Endometrium (tissue), 2 donors: ENCODE data around the gene CBX7.
"Not testable (repeated sequence)": the region's sequence is repeated elsewhere in the genome, so short reads cannot be mapped to it uniquely, and the experiment has no call there.

Experiments
- FAIRE-seq: peaks from 2 replicates; lab custom pipeline; 2012; peaks lifted over from hg19 to GRCh38; lab: Jason Lieb, UNC
- donor health status: control.
- donor health status: control.

CBX7 gene

GRCh38 chr22:39174498-39175352, 22.2 kb upstream of the CBX7 start:
- peak; percentile 93 for FAIRE-seq

GRCh38 chr22:39173787-39174497, 21.5 kb upstream of the CBX7 start:
- no peak for FAIRE-seq

- FAIRE-seq, result no peak
Measured at GRCh38 chr22:39173050-39173706, 20.7 kb upstream of the CBX7 start.

- FAIRE-seq, result not testable (repeated sequence)
Measured at GRCh38 chr22:39172265-39173049, 20.0 kb upstream of the CBX7 start.

GRCh38 chr22:39171623-39172264, 19.3 kb upstream of the CBX7 start:
- FAIRE-seq, result no peak

GRCh38 chr22:39170825-39171622, 18.5 kb upstream of the CBX7 start:
- no peak for FAIRE-seq

- FAIRE-seq, result no peak
Measured at GRCh38 chr22:39169797-39170466, 17.5 kb upstream of the CBX7 start.

GRCh38 chr22:39166547-39166946, 14.1 kb upstream of the CBX7 start:
- FAIRE-seq, result no peak

GRCh38 chr22:39156093-39156492, 3.6 kb upstream of the CBX7 start:
- not testable (repeated sequence) for FAIRE-seq

GRCh38 chr22:39155421-39155820, 2.9 kb upstream of the CBX7 start:
- FAIRE-seq, result no peak

- no peak for FAIRE-seq
Measured at GRCh38 chr22:39153220-39153717, 789 bp upstream of the CBX7 start.

GRCh38 chr22:39152024-39152510, 413 bp downstream of the CBX7 start:
- FAIRE-seq, result no peak

- no peak for FAIRE-seq
Measured at GRCh38 chr22:39151329-39151975, 1.0 kb downstream of the CBX7 start.

GRCh38 chr22:39150848-39151215, 1.6 kb downstream of the CBX7 start:
- no peak for FAIRE-seq

GRCh38 chr22:39149915-39150847, 2.3 kb downstream of the CBX7 start:
- no peak for FAIRE-seq

- FAIRE-seq, result no peak
Measured at GRCh38 chr22:39148727-39149535, 3.5 kb downstream of the CBX7 start.

GRCh38 chr22:39148026-39148726, 4.3 kb downstream of the CBX7 start:
- no peak for FAIRE-seq
